Suprapubic skin (tissue), 4 donors: ENCODE results near the gene C1orf122. TPM values are rescaled to one million over a fixed set of nuclear protein-coding genes. Genes with fewer than 3 reads are reported as not detected.

Experiments used
- DNase-seq, 2 donors: peaks; one replicate each; pipeline ENCODE4 v3.0.0-alpha.2; 2019; ENCODE audit warnings: low spot score in 2 of 2
- H3K27ac ChIP-seq: fragments of 200-600 bp; sonication (generic); one replicate; pipeline ENCODE4 v1.5.1; 2019
- H3K27me3 ChIP-seq: fragments of 200-600 bp; sonication (generic); one replicate; pipeline ENCODE4 v1.5.1; 2019
- H3K36me3 ChIP-seq: fragments of 200-600 bp; sonication (generic); one replicate; pipeline ENCODE4 v1.5.1; 2019
- H3K4me1 ChIP-seq: fragments of 200-600 bp; sonication (generic); one replicate; pipeline ENCODE4 v1.5.1; 2019
- H3K4me3 ChIP-seq: fragments of 200-600 bp; sonication (generic); one replicate; pipeline ENCODE4 v1.5.1; 2019; ENCODE audit warnings: mild to moderate bottlenecking
- H3K9me3 ChIP-seq: fragments of 200-600 bp; sonication (generic); one replicate; pipeline ENCODE4 v1.5.1; 2019
- EP300 ChIP-seq: sonication (generic); formaldehyde crosslinking; IDR thresholded peaks from one replicate; pipeline ENCODE4 v1.6.1; 2017; ENCODE audit warnings: antibody characterized with exemption
- POLR2A ChIP-seq, 2 donors: fragments of 450-650 bp; IDR thresholded peaks; one replicate each; pipeline ENCODE4 v1.6.1; 2017; ENCODE audit warnings: antibody characterized with exemption in 2 of 2, mild to moderate bottlenecking in 2 of 2, moderate library complexity in 2 of 2
- POLR2AphosphoS5 ChIP-seq, 3 donors: sonication (generic); formaldehyde crosslinking; IDR thresholded peaks; one replicate each; pipeline ENCODE4 v1.6.1; 2017; ENCODE audit warnings: antibody characterized with exemption in 3 of 3
- WGBS: methylation state at CpG from one replicate; pipeline ENCODE4 v1.1.5; 2018; 5-methylcytosine and 5-hydroxymethylcytosine counted together
- total RNA-seq, 4 donors: library from RNA; depleted of rRNA; stranded (reverse); fragments of >200 nt; gene quantifications; one replicate each; pipeline ENCODE4 v1.1.0, GENCODE V29; 2016
- TF ChIP-seq, protein P1 (sequence below), 2 donors: fragments of 200-600 bp in 1 of 2; fragments of 450-650 bp in 1 of 2; sonication (generic) in 1 of 2; IDR thresholded peaks; one replicate each; pipeline ENCODE4 v1.5.1; 2016 to 2019; ENCODE audit warnings: antibody characterized with exemption in 2 of 2, mild to moderate bottlenecking in 1 of 2, moderate library complexity in 1 of 2

The C1orf122 gene
- total RNA-seq, 4 donors from 2014 or later, result 27.7 to 54.5 (median 41.2) TPM

DNA sequence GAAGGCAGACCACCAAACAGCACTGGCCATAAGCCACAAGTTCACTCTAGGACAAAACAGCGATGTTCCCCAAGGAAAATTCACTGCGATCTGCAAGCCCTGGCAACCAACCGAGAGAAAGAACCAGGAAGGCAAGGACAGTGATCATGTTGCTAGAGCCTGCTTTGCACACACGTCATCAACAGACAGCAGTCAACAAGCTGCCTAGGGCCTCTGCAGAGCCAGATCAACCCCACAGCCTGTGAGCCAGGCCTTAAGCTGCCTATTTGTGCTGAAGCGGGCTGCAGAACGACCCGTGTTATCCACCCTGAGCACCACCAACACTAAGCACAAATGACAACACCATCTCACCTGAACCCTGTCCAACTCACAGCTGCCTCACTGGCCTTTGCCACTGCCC, 6.7 kb downstream of the C1orf122 start:
- H3K4me3 ChIP-seq, result no peak overlapping the region
- no peaks in the 10 kb centered on the region for H3K9me3 ChIP-seq
- WGBS, result 76% methylated on average over 7 of the region's 7 CpGs
- H3K27ac ChIP-seq, result no peak overlapping the region
- TF ChIP-seq POLR2A (IDR thresholded peaks at IDR 0.05), result no peak
- TF ChIP-seq, protein P1, sequence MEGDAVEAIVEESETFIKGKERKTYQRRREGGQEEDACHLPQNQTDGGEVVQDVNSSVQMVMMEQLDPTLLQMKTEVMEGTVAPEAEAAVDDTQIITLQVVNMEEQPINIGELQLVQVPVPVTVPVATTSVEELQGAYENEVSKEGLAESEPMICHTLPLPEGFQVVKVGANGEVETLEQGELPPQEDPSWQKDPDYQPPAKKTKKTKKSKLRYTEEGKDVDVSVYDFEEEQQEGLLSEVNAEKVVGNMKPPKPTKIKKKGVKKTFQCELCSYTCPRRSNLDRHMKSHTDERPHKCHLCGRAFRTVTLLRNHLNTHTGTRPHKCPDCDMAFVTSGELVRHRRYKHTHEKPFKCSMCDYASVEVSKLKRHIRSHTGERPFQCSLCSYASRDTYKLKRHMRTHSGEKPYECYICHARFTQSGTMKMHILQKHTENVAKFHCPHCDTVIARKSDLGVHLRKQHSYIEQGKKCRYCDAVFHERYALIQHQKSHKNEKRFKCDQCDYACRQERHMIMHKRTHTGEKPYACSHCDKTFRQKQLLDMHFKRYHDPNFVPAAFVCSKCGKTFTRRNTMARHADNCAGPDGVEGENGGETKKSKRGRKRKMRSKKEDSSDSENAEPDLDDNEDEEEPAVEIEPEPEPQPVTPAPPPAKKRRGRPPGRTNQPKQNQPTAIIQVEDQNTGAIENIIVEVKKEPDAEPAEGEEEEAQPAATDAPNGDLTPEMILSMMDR (IDR thresholded peaks at IDR 0.05), result no peak
- TF ChIP-seq POLR2AphosphoS5 (IDR thresholded peaks at IDR 0.05), result no peak
- no peak for TF ChIP-seq EP300
- H3K4me1 ChIP-seq, result peaks cover 19% of the 10 kb centered on the region
- no peak for DNase-seq
- peaks cover 44% of the 10 kb centered on the region for H3K36me3 ChIP-seq
- H3K27me3 ChIP-seq, result no peaks in the 10 kb centered on the region

DNA sequence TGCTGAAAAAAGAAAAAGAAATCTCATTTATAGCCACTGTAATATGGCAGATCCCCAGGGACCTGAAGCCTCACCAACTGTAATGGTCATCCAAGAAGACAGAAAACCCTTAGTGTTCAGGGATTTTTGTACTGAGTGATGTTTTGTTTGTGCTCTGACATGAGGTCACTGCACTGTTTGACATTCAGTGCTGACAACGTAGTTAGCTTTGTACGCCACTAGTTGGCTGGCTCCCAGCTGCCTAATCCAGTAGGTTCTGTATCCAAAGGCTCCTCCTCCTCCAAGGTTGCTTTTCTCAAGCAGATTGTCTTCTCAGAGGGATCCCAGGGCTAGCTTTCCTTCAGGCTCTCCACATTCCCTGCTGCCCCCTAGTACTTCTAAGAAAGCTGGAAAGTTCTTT, 9.9 kb downstream of the C1orf122 start:
- Histone ChIP-seq H3K36me3 (peaks cover 72% of the 10 kb centered on the region), H3K4me1 (no peaks in the 10 kb centered on the region)
- no peak for DNase-seq

DNA sequence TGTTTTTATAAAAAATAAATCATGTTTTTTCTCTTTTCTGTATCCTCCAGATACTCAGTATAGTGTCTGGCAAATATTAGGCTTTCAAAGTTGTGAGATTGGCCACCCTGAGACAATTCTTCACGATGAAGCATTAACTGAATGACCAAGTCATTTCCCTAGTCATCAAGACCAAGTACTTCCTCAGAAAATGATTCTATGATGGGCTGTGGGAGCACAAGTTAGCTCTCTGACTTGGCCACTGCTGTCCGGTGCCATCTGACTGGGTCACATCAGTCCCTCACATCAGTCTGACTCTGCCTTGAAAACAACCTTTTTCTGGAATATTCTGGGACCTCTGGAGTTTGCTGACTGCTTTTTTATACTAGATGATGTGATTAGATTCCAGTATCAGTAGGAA, 13.9 kb downstream of the C1orf122 start:
- 91% methylated on average over 2 of the region's 2 CpGs for WGBS
- Histone ChIP-seq H3K4me3 (no peak overlapping the region), H3K36me3 (peaks cover 79% of the 10 kb centered on the region), H3K4me1 (no peaks in the 10 kb centered on the region), H3K27ac (no peak overlapping the region), H3K9me3 (no peaks in the 10 kb centered on the region), H3K27me3 (no peaks in the 10 kb centered on the region)
- TF ChIP-seq POLR2AphosphoS5 (IDR thresholded peaks at IDR 0.05), result no peak
- no peak for TF ChIP-seq EP300
- TF ChIP-seq, protein P1 (IDR thresholded peaks at IDR 0.05), result no peak
- TF ChIP-seq POLR2A (IDR thresholded peaks at IDR 0.05), result no peak
- DNase-seq, result no peak

More for the DNA sequence above, 9.9 kb downstream of the C1orf122 start:
- H3K27ac ChIP-seq, result no peak overlapping the region
- H3K4me3 ChIP-seq, result no peak overlapping the region
- TF ChIP-seq, protein P1 (IDR thresholded peaks at IDR 0.05), result no peak
- TF ChIP-seq POLR2AphosphoS5 (IDR thresholded peaks at IDR 0.05) (no peak), EP300 (no peak), POLR2A (IDR thresholded peaks at IDR 0.05) (no peak)
- no peaks in the 10 kb centered on the region for H3K9me3 ChIP-seq
- WGBS, result 34% methylated on average over 2 of the region's 2 CpGs
- no peaks in the 10 kb centered on the region for H3K27me3 ChIP-seq

DNA sequence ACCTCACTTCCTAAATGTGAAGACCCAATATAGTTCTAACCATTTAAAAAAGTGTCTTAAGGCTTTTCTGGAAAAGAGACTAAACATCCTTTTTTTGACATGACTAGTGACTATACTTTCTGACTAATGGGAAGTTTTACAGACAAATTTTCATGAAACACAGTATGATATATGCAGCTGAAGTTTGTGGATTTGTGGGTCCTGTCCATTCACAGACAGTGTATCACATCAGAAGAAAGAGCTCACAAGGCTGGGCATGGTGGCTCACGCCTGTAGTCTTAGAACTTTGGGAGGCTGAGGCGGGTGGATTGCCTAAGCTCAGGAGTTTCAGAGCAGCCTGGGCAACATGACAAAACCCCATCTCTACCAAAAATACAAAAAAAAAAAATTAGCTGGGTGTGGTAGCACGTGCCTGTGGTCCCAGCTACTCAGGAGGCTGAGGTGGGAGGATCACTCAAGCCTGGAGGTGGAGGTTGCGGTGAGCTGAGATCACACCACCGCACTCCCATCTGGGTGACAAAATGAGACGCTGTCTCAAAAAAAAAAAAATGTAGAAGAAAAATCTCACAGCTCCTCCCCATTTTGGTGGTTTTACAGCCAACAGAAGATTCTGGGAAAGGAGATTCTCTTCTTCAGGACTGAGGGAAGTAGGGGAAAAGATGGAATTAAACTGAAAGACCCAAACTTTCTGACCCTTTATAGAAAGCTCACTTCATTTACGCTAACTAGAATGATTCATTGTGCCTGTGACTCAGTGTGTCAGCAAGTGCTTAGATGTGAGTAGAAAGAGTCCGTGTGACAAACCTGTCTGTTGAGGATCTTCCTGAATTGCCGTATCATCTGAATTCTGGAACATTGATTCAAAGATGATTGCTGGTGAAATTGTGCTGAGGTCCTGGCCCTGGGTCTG, 15.6 kb downstream of the C1orf122 start:
- WGBS, result 88% methylated on average over 9 of the region's 9 CpGs
- Histone ChIP-seq H3K27me3 (no peaks in the 10 kb centered on the region), H3K4me3 (no peak overlapping the region), H3K27ac (no peak overlapping the region), H3K36me3 (peaks cover 74% of the 10 kb centered on the region), H3K9me3 (no peaks in the 10 kb centered on the region), H3K4me1 (no peaks in the 10 kb centered on the region)
- DNase-seq, result no peak
- TF ChIP-seq EP300, result no peak
- TF ChIP-seq POLR2A (IDR thresholded peaks at IDR 0.05), result no peak
- no peak for TF ChIP-seq POLR2AphosphoS5 (IDR thresholded peaks at IDR 0.05)
- TF ChIP-seq, protein P1 (IDR thresholded peaks at IDR 0.05), result no peak

DNA sequence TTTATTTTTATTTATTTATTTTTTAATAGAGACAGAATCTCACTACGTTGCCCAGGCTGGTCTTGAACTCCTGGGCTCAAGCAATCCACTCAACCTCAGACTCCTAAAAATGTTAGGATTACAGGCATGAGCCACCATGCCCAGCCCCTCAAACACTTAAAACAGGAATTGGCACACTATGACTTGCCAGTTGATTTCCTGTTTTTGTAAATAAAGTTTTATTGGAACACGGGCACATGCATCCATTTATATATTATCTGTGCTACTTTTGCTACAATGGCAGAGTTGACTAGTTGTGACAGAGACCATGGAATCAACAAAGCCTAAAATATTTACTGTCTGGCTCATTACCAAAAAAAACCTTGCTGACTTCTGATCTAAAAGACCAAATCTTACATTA, 16.4 kb downstream of the C1orf122 start:
- no peaks in the 10 kb centered on the region for H3K4me1 ChIP-seq
- no peak overlapping the region for H3K27ac ChIP-seq
- no peak for TF ChIP-seq POLR2AphosphoS5 (IDR thresholded peaks at IDR 0.05)
- no peak for TF ChIP-seq EP300
- no peak for TF ChIP-seq POLR2A (IDR thresholded peaks at IDR 0.05)
- TF ChIP-seq, protein P1 (IDR thresholded peaks at IDR 0.05), result no peak
- peaks cover 74% of the 10 kb centered on the region for H3K36me3 ChIP-seq
- no peak overlapping the region for H3K4me3 ChIP-seq
- H3K9me3 ChIP-seq, result no peaks in the 10 kb centered on the region
- no peaks in the 10 kb centered on the region for H3K27me3 ChIP-seq
- WGBS, result 95% methylated on average over 2 of the region's 2 CpGs
- DNase-seq, result no peak
